Liver (tissue), 9 donors: Measurements from ENCODE around the gene FRS2. TPM values are rescaled to one million over a fixed set of nuclear protein-coding genes. Genes with fewer than 3 reads are reported as not detected.

ENCODE experiments used
- DNase-seq: peaks from one replicate; pipeline ENCODE4 v3.0.0-alpha.2; 2017; ENCODE audit warnings: low spot score
- H3K27ac ChIP-seq, 2 donors: one replicate each; pipeline ENCODE4 v1.7.0; 2013; ENCODE audit warnings: inconsistent platforms in 2 of 2, low read length in 2 of 2, control low read depth in 1 of 2, low read depth in 1 of 2, mild to moderate bottlenecking in 1 of 2
- H3K27me3 ChIP-seq, 4 donors: one replicate each; pipeline versions ENCODE4 v1.6.1 to v1.7.0; 2013; ENCODE audit warnings: low read length in 3 of 4, inconsistent platforms in 1 of 4, mild to moderate bottlenecking in 1 of 4, moderate library complexity in 1 of 4; ENCODE audit not compliant: control insufficient read depth in 4 of 4, insufficient read depth in 4 of 4
- H3K36me3 ChIP-seq, 4 donors: one replicate each; pipeline versions ENCODE4 v1.6.1 to v1.7.0; 2013; ENCODE audit warnings: low read length in 3 of 4, mild to moderate bottlenecking in 3 of 4, low read depth in 1 of 4, moderate library complexity in 1 of 4; ENCODE audit not compliant: control insufficient read depth in 4 of 4, insufficient read depth in 3 of 4
- H3K4me1 ChIP-seq, 4 donors: one replicate each; pipeline versions ENCODE4 v1.6.1 to v1.7.0; 2013; ENCODE audit warnings: low read length in 3 of 4, mild to moderate bottlenecking in 3 of 4, moderate library complexity in 1 of 4; ENCODE audit not compliant: control insufficient read depth in 4 of 4, insufficient read depth in 4 of 4
- H3K4me3 ChIP-seq, 3 donors: one replicate each; pipeline versions ENCODE4 v1.6.1 to v1.7.0; 2013; ENCODE audit warnings: low read length in 3 of 3, control low read depth in 1 of 3, low read depth in 1 of 3, mild to moderate bottlenecking in 1 of 3
- H3K9ac ChIP-seq, 2 donors: one replicate each; pipeline ENCODE4 v1.7.0; 2013; ENCODE audit warnings: low read length in 2 of 2, mild to moderate bottlenecking in 2 of 2, moderate library complexity in 2 of 2, control low read depth in 1 of 2, low read depth in 1 of 2
- H3K9me3 ChIP-seq, 4 donors: one replicate each; pipeline versions ENCODE4 v1.6.1 to v1.7.0; 2013; ENCODE audit warnings: low read length in 3 of 4; ENCODE audit not compliant: control insufficient read depth in 4 of 4
- CTCF ChIP-seq: fragments of 150-350 bp; IDR thresholded peaks from 2 replicates; pipeline ENCODE4 v1.5.1; 2017; ENCODE audit warnings: improper control_type of control experiment, low read depth, low read length; ENCODE audit not compliant: missing input control
- EGR1 ChIP-seq, 2 donors: IDR thresholded peaks; 2 replicates each; pipeline ENCODE4 v1.6.1; 2016 to 2018; ENCODE audit warnings: antibody characterized with exemption in 2 of 2, low read depth in 2 of 2
- FOXA1 ChIP-seq: IDR thresholded peaks from 2 replicates; pipeline ENCODE4 v1.6.1; 2016; ENCODE audit warnings: antibody characterized with exemption
- FOXA2 ChIP-seq: IDR thresholded peaks from 2 replicates; pipeline ENCODE4 v1.6.1; 2016; ENCODE audit warnings: antibody characterized with exemption
- GABPA ChIP-seq, 2 donors: IDR thresholded peaks in 1 of 2; conservative IDR thresholded peaks in 1 of 2; 2 replicates each; pipeline ENCODE4 v1.6.1; 2016; ENCODE audit warnings: antibody characterized with exemption in 2 of 2, mild to moderate bottlenecking in 1 of 2, moderate library complexity in 1 of 2
- HNF4A ChIP-seq, 2 donors: conservative IDR thresholded peaks; 2 replicates each; pipeline ENCODE4 v1.6.1; 2016; ENCODE audit warnings: antibody characterized with exemption in 2 of 2, mild to moderate bottlenecking in 2 of 2
- HNF4G ChIP-seq: IDR thresholded peaks from 2 replicates; pipeline ENCODE4 v1.6.1; 2016; ENCODE audit warnings: antibody characterized with exemption
- JUND ChIP-seq, 2 donors: IDR thresholded peaks; 2 replicates each; pipeline ENCODE4 v1.6.1; 2016; ENCODE audit warnings: antibody characterized with exemption in 2 of 2
- MAX ChIP-seq: IDR thresholded peaks from 2 replicates; pipeline ENCODE4 v1.6.1; 2016; ENCODE audit warnings: antibody characterized with exemption
- RAD21 ChIP-seq, 2 donors: IDR thresholded peaks; 2 replicates each; pipeline ENCODE4 v1.6.1; 2016; ENCODE audit warnings: antibody characterized with exemption in 2 of 2, mild to moderate bottlenecking in 2 of 2
- RXRA ChIP-seq, 2 donors: IDR thresholded peaks; 2 replicates each; pipeline ENCODE4 v1.6.1; 2017 to 2018; ENCODE audit warnings: antibody characterized with exemption in 2 of 2, mild to moderate bottlenecking in 1 of 2
- SP1 ChIP-seq: IDR thresholded peaks from 2 replicates; pipeline ENCODE4 v1.6.1; 2018; ENCODE audit warnings: antibody characterized with exemption, mild to moderate bottlenecking
- TAF1 ChIP-seq: conservative IDR thresholded peaks from 2 replicates; pipeline ENCODE4 v1.6.1; 2016; ENCODE audit warnings: antibody characterized with exemption, mild to moderate bottlenecking
- YY1 ChIP-seq: IDR thresholded peaks from 2 replicates; pipeline ENCODE4 v1.6.1; 2016; ENCODE audit warnings: antibody characterized with exemption, mild to moderate bottlenecking
- WGBS: extraction: QIAGEN DNeasy Blood & Tissue Kit; methylation state at CpG from one replicate; pipeline ENCODE4 v1.1.7; 2013; 5-methylcytosine and 5-hydroxymethylcytosine counted together
- polyA plus RNA-seq, 2 donors: library from polyadenylated mRNA; stranded (reverse) in 1 of 2; unstranded in 1 of 2; fragments of 200-250 nt in 1 of 2; fragments of >200 nt in 1 of 2; fragmentation: Nextera tagmentation in 1 of 2; extraction: Ambion mirVana in 1 of 2; gene quantifications; one replicate each; pipeline versions ENCODE4 v1.2.1 to v1.2.3, GENCODE V29; 2013 to 2015
- total RNA-seq, 2 donors: library from RNA; depleted of rRNA; stranded (reverse); fragments of >200 nt; gene quantifications; one replicate each; pipeline ENCODE4 v1.2.3, GENCODE V29; 2014
- TF ChIP-seq, protein P1 (sequence below): IDR thresholded peaks from 2 replicates; pipeline ENCODE4 v1.6.1; 2016; ENCODE audit warnings: antibody characterized with exemption, mild to moderate bottlenecking
- donor health status: healthy.
- donor health status: healthy.
- donor health status: healthy.
- donor health status: healthy.
- donor health status: healthy.

Gene FRS2
- total and polyA plus RNA-seq, 4 donors = 7.0 to 24.0 (median 21.9) TPM

- no peak overlapping the region for H3K27ac ChIP-seq
- no peak overlapping the region for H3K4me3 ChIP-seq
- H3K27me3 ChIP-seq = no peaks in the 10 kb centered on the region
- no peak for DNase-seq
- H3K9me3 ChIP-seq = no peaks in the 10 kb centered on the region
- peaks cover 0 to 16% (median 13%) of the 10 kb centered on the region in 4 donors for H3K4me1 ChIP-seq
- no peak for TF ChIP-seq MAX
- no peak for TF ChIP-seq FOXA1
- TF ChIP-seq HNF4G = no peak
- TF ChIP-seq CTCF = no peak
- no peak for TF ChIP-seq SP1
- no peaks in the 10 kb centered on the region for H3K36me3 ChIP-seq
- 99% methylated on average over 1 of the region's 1 CpG for WGBS
- no peak overlapping the region for H3K9ac ChIP-seq
Observed at GRCh38 chr12:69509308-69509736, 39.1 kb downstream of the FRS2 start.

- H3K9me3 ChIP-seq = no peaks in the 10 kb centered on the region
- DNase-seq = no peak
- WGBS = 47% methylated on average over 5 of the region's 5 CpGs
- H3K27me3 ChIP-seq = no peaks in the 10 kb centered on the region
- H3K4me3 ChIP-seq = no peak overlapping the region
- H3K9ac ChIP-seq = no peak overlapping the region
- peaks cover 0 to 16% (median 13%) of the 10 kb centered on the region in 4 donors for H3K4me1 ChIP-seq
- TF ChIP-seq RAD21 (IDR thresholded peaks at IDR 0.05) (peak in 1 of 2 donors; percentile 13), GABPA (IDR thresholded peaks at IDR 0.05 in 1 of 2, conservative IDR thresholded peaks at IDR 0.05 in 1 of 2) (no peak), FOXA2 (peak; percentile 10), FOXA1 (no peak), HNF4A (conservative IDR thresholded peaks at IDR 0.05) (no peak)
- TF ChIP-seq, protein P1, sequence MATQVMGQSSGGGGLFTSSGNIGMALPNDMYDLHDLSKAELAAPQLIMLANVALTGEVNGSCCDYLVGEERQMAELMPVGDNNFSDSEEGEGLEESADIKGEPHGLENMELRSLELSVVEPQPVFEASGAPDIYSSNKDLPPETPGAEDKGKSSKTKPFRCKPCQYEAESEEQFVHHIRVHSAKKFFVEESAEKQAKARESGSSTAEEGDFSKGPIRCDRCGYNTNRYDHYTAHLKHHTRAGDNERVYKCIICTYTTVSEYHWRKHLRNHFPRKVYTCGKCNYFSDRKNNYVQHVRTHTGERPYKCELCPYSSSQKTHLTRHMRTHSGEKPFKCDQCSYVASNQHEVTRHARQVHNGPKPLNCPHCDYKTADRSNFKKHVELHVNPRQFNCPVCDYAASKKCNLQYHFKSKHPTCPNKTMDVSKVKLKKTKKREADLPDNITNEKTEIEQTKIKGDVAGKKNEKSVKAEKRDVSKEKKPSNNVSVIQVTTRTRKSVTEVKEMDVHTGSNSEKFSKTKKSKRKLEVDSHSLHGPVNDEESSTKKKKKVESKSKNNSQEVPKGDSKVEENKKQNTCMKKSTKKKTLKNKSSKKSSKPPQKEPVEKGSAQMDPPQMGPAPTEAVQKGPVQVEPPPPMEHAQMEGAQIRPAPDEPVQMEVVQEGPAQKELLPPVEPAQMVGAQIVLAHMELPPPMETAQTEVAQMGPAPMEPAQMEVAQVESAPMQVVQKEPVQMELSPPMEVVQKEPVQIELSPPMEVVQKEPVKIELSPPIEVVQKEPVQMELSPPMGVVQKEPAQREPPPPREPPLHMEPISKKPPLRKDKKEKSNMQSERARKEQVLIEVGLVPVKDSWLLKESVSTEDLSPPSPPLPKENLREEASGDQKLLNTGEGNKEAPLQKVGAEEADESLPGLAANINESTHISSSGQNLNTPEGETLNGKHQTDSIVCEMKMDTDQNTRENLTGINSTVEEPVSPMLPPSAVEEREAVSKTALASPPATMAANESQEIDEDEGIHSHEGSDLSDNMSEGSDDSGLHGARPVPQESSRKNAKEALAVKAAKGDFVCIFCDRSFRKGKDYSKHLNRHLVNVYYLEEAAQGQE = no peak
- no peaks in the 10 kb centered on the region for H3K36me3 ChIP-seq
- no peak overlapping the region for H3K27ac ChIP-seq
Observed at GRCh38 chr12:69509904-69510827, 40.0 kb downstream of the FRS2 start.

DNA sequence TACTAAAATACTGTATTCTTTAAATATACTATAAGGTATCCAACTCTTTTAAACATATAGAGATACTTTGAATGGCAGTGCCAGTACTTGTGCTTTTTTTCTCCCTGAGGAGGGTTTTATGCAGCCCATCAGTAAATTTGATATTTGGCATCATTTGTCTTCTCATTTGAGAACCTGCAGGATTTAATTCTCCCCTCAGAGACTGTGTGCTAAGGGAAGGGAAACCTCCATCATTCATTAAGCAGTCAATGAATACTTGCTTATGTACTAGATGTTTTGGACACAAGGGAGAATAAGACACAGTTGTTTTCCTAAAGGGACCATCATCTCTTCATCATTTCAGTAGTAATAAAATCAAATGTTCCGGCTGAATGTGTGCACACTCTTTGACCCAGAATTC lies 40.8 kb downstream of the FRS2 start:
- H3K4me3 ChIP-seq = no peak overlapping the region
- TF ChIP-seq RXRA (IDR thresholded peaks at IDR 0.05) (no peak), EGR1 (IDR thresholded peaks at IDR 0.05; ENCODE audit: low read depth in 2 of 2) (no peak), CTCF (no peak), SP1 (no peak), HNF4A (conservative IDR thresholded peaks at IDR 0.05) (no peak), YY1 (no peak), TAF1 (no peak), JUND (IDR thresholded peaks at IDR 0.05) (no peak)
- TF ChIP-seq, protein P1 = no peak

More for the DNA sequence above, 40.8 kb downstream of the FRS2 start:
- Histone ChIP-seq H3K4me1 (peaks cover 0 to 21% (median 13%) of the 10 kb centered on the region in 4 donors), H3K27ac (no peak overlapping the region), H3K9ac (no peak overlapping the region), H3K36me3 (no peaks in the 10 kb centered on the region), H3K9me3 (no peaks in the 10 kb centered on the region), H3K27me3 (no peaks in the 10 kb centered on the region)
- DNase-seq = no peak
- 85% methylated on average over 1 of the region's 1 CpG for WGBS
